ENCODE results near the gene CCDC40. TPM values are rescaled to one million over a fixed set of nuclear protein-coding genes. Genes with fewer than 3 reads are reported as not detected.

The CCDC40 gene
- total RNA-seq, 1 donor from 2014 or later, result 4.5 TPM

GRCh38 chr17:80117491-80118401 is 81.3 kb downstream of the CCDC40 start:
- intact Hi-C loops (cut with DNase I), result no loop called here
- ATAC-seq (ENCODE audit: poor library complexity), result no peak
- peak; percentile 36 for DNase-seq

- ATAC-seq (ENCODE audit: poor library complexity) (no peak), DNase-seq (no peak)
- intact Hi-C loops (cut with DNase I), result no loop called here
These were observed 82.3 kb downstream of the CCDC40 start for GRCh38 chr17:80118601-80119270.

DNA sequence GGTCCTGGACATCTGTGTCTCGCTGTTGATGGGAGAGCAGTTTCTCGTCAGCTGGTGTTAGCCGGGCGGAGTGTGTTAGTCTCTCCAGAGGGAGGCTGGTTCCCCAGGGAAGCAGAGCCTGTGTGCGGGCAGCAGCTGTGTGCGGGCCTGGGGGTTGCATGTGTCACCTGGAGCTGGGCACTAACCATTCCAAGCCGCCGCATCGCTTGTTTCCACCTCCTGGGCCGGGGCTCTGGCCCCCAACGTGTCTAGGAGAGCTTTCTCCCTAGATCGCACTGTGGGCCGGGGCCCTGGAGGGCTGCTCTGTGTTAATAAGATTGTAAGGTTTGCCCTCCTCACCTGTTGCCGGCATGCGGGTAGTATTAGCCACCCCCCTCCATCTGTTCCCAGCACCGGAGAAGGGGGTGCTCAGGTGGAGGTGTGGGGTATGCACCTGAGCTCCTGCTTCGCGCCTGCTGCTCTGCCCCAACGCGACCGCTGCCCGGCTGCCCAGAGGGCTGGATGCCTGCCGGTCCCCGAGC is 82.9 kb downstream of the CCDC40 start:
- intact Hi-C loops (cut with DNase I), result no loop called here
- DNase-seq, result no peak
- ATAC-seq (ENCODE audit: poor library complexity), result no peak

GRCh38 chr17:80119839-80120238 is 83.4 kb downstream of the CCDC40 start:
- DNase-seq (no peak), ATAC-seq (ENCODE audit: poor library complexity) (no peak)
- intact Hi-C loops (cut with DNase I), result no loop called here

GRCh38 chr17:80122026-80122575 is 85.7 kb downstream of the CCDC40 start:
- ATAC-seq (ENCODE audit: poor library complexity), result no peak
- no peak for DNase-seq
- intact Hi-C loops (cut with DNase I), result no loop called here

- ATAC-seq (ENCODE audit: poor library complexity) (no peak), DNase-seq (no peak)
- intact Hi-C loops (cut with DNase I), result no loop called here
These were observed 86.6 kb downstream of the CCDC40 start for GRCh38 chr17:80122926-80123505.

- intact Hi-C loops (cut with DNase I), result no loop called here
- no peak for ATAC-seq (ENCODE audit: poor library complexity)
- DNase-seq, result no peak
These were observed 87.3 kb downstream of the CCDC40 start for GRCh38 chr17:80123791-80124190.

- no peak for DNase-seq
- intact Hi-C loops (cut with DNase I), result no loop called here
- no peak for ATAC-seq (ENCODE audit: poor library complexity)
These were observed 88.0 kb downstream of the CCDC40 start for GRCh38 chr17:80124351-80124981.

GRCh38 chr17:80125656-80126448 is 89.4 kb downstream of the CCDC40 start:
- intact Hi-C loops (cut with DNase I), result no loop called here
- DNase-seq, result no peak
- ATAC-seq (ENCODE audit: poor library complexity), result no peak

DNA sequence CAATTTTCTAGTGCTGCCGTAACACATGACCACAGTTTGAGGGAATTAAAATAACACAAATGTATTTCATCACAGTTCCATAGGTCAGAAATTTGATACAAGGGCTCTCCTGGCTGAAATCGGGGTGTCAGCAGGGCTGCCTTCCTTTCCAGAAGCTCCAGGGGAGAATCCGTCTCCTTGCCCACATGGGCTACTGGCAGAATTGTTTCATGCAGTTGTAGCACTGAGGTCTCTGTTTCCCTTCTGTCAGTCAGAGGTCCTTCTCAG is 89.9 kb downstream of the CCDC40 start:
- intact Hi-C loops (cut with DNase I), result no loop called here
- ATAC-seq (ENCODE audit: poor library complexity) (no peak), DNase-seq (no peak)

GRCh38 chr17:80129006-80129565 is 92.6 kb downstream of the CCDC40 start:
- DNase-seq, result no peak
- intact Hi-C loops (cut with DNase I), result no loop called here
- ATAC-seq (ENCODE audit: poor library complexity), result no peak

DNA sequence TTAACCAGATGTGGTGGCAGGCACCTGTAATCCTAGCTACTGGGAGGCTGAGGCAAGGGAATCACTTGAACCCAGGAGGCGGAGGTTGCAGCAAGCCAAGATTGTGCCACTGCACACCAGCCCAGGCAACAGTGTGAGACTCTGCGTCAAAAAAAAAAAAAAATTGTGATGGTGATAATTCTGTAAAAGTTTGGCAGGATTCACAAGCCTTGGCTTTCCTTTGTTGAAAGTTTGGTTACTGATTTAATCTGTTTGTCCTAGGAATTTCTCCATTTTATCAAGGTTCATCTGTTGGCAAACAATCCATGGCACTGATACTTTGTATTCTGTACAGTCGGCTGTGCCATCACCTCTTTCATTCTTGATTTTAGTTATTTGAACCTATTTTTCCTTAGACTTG is 94.5 kb downstream of the CCDC40 start:
- ATAC-seq (ENCODE audit: poor library complexity) (no peak), DNase-seq (no peak)
- intact Hi-C loops (cut with DNase I), result no loop called here

DNA sequence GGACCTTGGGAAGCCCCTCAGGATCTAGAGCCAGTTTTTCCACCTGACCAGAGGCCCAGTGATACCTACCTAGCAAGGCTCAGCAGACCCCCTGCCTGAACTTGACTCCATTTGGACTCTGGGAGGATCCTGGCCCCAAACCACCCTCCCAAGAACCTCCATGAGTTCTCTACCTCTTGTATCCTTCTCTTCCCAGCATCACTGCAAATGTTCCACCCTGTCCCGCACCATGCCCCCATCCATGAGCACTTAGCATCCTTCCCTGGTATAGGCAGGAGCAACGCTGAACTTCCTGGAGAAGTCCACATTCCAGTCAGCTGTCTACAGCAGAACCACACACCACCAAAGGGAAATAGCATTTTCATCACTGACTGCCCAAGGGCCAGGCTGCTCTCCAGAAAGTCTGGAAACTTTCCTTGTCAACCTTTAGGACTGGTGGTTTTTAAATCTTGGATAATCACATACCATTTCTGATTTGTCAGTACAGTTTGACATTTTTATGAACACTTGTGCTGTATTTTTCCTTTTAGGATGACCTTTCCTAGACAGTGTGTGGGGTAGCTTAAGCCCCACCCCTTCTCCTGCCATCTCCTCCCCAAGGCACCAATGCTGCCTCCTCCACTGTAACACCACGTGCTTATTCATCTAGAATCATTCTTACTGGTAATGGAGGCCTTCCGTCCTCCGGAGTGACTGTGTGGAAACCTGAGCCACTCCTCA is 96.6 kb downstream of the CCDC40 start:
- no peak for DNase-seq
- intact Hi-C loops (cut with DNase I), result no loop called here
- ATAC-seq (ENCODE audit: poor library complexity), result no peak

GRCh38 chr17:80133626-80133970 is 97.2 kb downstream of the CCDC40 start:
- ATAC-seq (ENCODE audit: poor library complexity) (no peak), DNase-seq (no peak)
- intact Hi-C loops (cut with DNase I), result no loop called here

DNA sequence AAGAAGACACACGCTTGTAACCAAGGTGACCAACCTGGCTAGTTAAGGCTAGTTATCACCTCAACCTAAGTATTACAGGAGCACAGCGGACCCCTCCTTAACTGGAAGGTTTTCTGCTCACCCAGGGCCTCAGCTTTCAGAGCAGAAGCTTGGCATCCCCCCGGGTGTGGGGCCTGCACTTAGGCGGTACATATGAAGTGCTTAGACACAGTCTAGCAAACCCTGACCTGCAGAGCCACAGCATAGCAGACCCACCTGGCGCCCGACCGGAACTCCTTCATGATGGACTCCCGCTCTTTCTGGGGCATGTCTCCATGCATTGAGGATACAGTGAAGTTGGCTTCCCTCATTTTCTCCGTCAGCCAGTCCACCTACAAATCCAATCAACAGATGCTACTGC is 100.7 kb downstream of the CCDC40 start:
- intact Hi-C loops (cut with DNase I), result no loop called here
- no peak for ATAC-seq (ENCODE audit: poor library complexity)
- no peak for DNase-seq

DNA sequence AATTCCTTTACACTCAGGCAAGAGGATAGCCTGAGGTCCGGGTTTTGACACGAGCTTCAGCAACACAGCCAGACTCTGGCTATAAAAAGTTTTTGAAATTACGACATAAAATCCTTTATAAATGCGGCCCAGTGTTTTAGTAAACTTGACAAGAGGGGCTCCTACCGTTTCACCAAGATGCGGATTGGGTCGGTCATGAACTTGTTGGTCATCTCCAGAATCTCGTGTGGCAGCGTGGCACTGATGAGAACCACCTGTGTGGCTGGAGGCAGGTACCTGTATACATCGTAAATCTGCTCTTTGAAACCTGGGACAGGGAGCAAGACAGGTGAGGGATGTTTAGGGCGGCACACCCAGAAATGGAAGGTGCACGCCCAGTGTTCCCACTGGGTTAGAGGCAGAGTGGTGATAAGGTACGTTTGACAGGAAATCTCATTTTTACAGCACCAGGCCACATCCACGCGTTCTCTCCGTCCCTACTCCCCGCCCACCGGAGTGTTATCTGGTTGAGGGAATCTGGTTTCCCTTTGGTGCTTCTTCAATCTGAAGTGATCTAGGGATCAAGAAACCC is 102.5 kb downstream of the CCDC40 start:
- ATAC-seq (ENCODE audit: poor library complexity) (no peak), DNase-seq (no peak)
- intact Hi-C loops (cut with DNase I), result no loop called here

GRCh38 chr17:80141463-80142165 is 105.2 kb downstream of the CCDC40 start:
- DNase-seq, result no peak
- intact Hi-C loops (cut with DNase I), result no loop called here
- no peak for ATAC-seq (ENCODE audit: poor library complexity)
